ENCODE results near the gene UCK2.

Gene UCK2

GRCh38 chr1:165907256-165907857, 79.9 kb downstream of the UCK2 start:
- TF ChIP-seq CTCF (IDR thresholded peaks at IDR 0.05; ENCODE audit: low read depth, low read length, missing control alignments), result no peak
- H3K4me3 ChIP-seq (replicated peaks; ENCODE audit: low read depth, low read length), result no peak overlapping the region
- DNase-seq (ENCODE audit: extremely low read depth, low read depth), result no peak

GRCh38 chr1:165910764-165911421, 83.5 kb downstream of the UCK2 start:
- no peak overlapping the region for H3K4me3 ChIP-seq (replicated peaks; ENCODE audit: low read depth, low read length)
- no peak for DNase-seq (ENCODE audit: extremely low read depth, low read depth)
- no peak for TF ChIP-seq CTCF (IDR thresholded peaks at IDR 0.05; ENCODE audit: low read depth, low read length, missing control alignments)

DNA sequence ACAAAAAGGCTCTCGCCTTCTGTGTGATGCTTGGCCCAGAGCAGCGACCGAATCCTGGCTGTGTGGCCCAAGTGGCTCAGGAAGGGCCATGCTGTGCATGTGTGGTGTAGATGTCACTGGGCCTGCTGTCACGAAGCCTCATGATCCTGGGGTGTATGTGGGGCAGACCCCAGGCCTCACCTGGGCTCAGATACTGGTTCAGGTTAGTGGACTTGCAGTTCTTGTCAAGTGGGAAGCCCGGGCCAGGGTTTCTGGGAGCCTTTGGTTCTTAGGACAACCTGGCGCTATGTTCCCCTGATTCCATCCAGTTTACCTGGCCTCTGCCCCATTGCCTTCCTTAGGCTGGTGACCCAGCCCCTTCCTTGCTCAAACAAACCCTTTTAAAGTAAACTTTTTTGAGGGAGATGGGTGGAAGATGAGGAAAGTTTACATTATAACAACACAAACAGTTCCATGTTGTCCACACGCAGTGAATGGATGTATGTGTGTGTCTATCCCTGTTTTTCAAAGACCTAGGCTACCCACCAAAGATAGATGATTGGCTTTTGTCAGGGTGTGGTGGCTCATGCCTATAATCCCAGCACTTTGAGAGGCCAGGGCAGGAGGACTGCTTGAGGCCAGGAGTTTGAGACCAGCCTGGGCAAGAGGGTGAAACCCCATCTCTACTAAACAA, 84.3 kb downstream of the UCK2 start:
- TF ChIP-seq CTCF (IDR thresholded peaks at IDR 0.05; ENCODE audit: low read depth, low read length, missing control alignments), result no peak
- DNase-seq (ENCODE audit: extremely low read depth, low read depth), result no peak
- no peak overlapping the region for H3K4me3 ChIP-seq (replicated peaks; ENCODE audit: low read depth, low read length)

GRCh38 chr1:165912638-165913037, 85.2 kb downstream of the UCK2 start:
- DNase-seq (ENCODE audit: extremely low read depth, low read depth), result no peak
- no peak overlapping the region for H3K4me3 ChIP-seq (replicated peaks; ENCODE audit: low read depth, low read length)
- TF ChIP-seq CTCF (IDR thresholded peaks at IDR 0.05; ENCODE audit: low read depth, low read length, missing control alignments), result no peak

- H3K4me3 ChIP-seq (replicated peaks; ENCODE audit: low read depth, low read length), result no peak overlapping the region
- DNase-seq (ENCODE audit: extremely low read depth, low read depth), result peak; percentile 83
- TF ChIP-seq CTCF (IDR thresholded peaks at IDR 0.05; ENCODE audit: low read depth, low read length, missing control alignments), result peak; percentile 79
Observed at GRCh38 chr1:165914136-165914798, 86.9 kb downstream of the UCK2 start.

DNA sequence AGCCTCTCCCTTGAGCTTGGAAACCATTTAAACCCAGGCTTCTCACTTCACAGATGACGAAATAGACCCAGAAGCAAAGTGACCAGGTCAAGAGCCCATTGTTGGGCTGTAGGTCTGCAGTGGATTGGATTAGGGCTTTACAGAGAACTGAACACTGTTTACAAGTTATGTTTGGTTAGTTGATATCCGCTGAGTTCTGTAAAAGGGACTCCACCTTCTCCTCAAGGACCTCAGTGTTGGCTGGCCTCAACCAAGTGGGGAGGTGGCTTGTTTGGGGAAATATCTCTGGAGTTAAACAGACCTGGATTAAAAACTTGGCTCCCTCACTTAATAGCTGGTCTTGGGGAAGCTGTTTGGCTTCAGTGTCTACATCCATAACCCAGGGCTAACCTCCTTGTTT, 88.1 kb downstream of the UCK2 start:
- DNase-seq (ENCODE audit: extremely low read depth, low read depth), result no peak
- H3K4me3 ChIP-seq (replicated peaks; ENCODE audit: low read depth, low read length), result no peak overlapping the region
- TF ChIP-seq CTCF (IDR thresholded peaks at IDR 0.05; ENCODE audit: low read depth, low read length, missing control alignments), result no peak
